K562 (cell line): ENCODE data around the gene SIK3. TPM values are rescaled to one million over a fixed set of nuclear protein-coding genes. Genes with fewer than 3 reads are reported as not detected.

Experiments used
- CEBPB ChIP-seq: fragments of 450-650 bp; IDR thresholded peaks from 2 replicates; pipeline ENCODE4 v1.6.1; 2016; ENCODE audit warnings: missing genetic modification characterization, missing compliant biosample characterization
- EHMT2 ChIP-seq: fragments of 450-650 bp; IDR thresholded peaks from 2 replicates; pipeline ENCODE4 v1.6.1; 2018; ENCODE audit warnings: antibody characterized with exemption
- HDAC3 ChIP-seq: fragments of 450-650 bp; IDR thresholded peaks from 2 replicates; pipeline ENCODE4 v1.6.1; 2018; ENCODE audit warnings: borderline replicate concordance, mild to moderate bottlenecking, moderate library complexity; ENCODE audit not compliant: partially characterized antibody
- HMG20B ChIP-seq: fragments of 250-450 bp; sonication (Bioruptor Pico); IDR thresholded peaks from 2 replicates; pipeline ENCODE4 v1.5.0; 2021; ENCODE audit warnings: mild to moderate bottlenecking
- KDM4B ChIP-seq, 2 experiments: fragments of 450-650 bp in 1 of 2; sonication (generic) in 1 of 2; IDR thresholded peaks; 2 replicates each; pipeline ENCODE4 v1.6.1; 2016 to 2017; ENCODE audit warnings: borderline replicate concordance in 2 of 2, antibody characterized with exemption in 1 of 2, low read depth in 1 of 2, mild to moderate bottlenecking in 1 of 2
- LARP7 ChIP-seq: fragments of 450-650 bp; IDR thresholded peaks from 2 replicates; pipeline ENCODE4 v1.6.1; 2016
- MEIS2 ChIP-seq: fragments of 450-650 bp; IDR thresholded peaks from 2 replicates; pipeline ENCODE4 v1.6.1; 2014; ENCODE audit warnings: mild to moderate bottlenecking; ENCODE audit not compliant: partially characterized antibody
- NFATC3 ChIP-seq: fragments of 450-650 bp; IDR thresholded peaks from 2 replicates; pipeline ENCODE4 v1.6.1; 2017; ENCODE audit warnings: mild to moderate bottlenecking
- NFRKB ChIP-seq: fragments of 450-650 bp; IDR thresholded peaks from 2 replicates; pipeline ENCODE4 v1.6.1; 2016; ENCODE audit warnings: low read depth
- PATZ1 ChIP-seq: fragments of 250-450 bp; sonication (Bioruptor Pico); IDR thresholded peaks from 2 replicates; pipeline ENCODE4 v1.5.0; 2020; ENCODE audit warnings: mild to moderate bottlenecking, borderline replicate concordance
- POLR2A ChIP-seq: fragments of 450-650 bp; conservative IDR thresholded peaks from 2 replicates; pipeline ENCODE4 v1.6.1; 2016
- SP1 ChIP-seq: sonication (generic); formaldehyde crosslinking; IDR thresholded peaks from 2 replicates; pipeline ENCODE4 v1.8.1; 2022; ENCODE audit warnings: mild to moderate bottlenecking, missing genetic modification reagents
- TAF1 ChIP-seq: IDR thresholded peaks from 2 replicates; pipeline ENCODE4 v1.6.1; 2011; ENCODE audit warnings: mild to moderate bottlenecking, low read length, moderate library complexity; ENCODE audit not compliant: insufficient read depth, control insufficient read depth, severe bottlenecking; ENCODE audit errors: extremely low read depth
- THRA ChIP-seq: fragments of 450-650 bp; IDR thresholded peaks from 2 replicates; pipeline ENCODE4 v1.6.1; 2017; ENCODE audit warnings: mild to moderate bottlenecking, moderate library complexity
- TSC22D4 ChIP-seq: fragments of 450-650 bp; IDR thresholded peaks from 2 replicates; pipeline ENCODE4 v1.6.1; 2016; ENCODE audit warnings: missing genetic modification characterization, missing biosample characterization, control low read depth
- U2AF1 ChIP-seq: fragments of 200-400 bp; formaldehyde crosslinking; optimal IDR thresholded peaks from 2 replicates; pipeline ENCODE3; 2017; ENCODE audit warnings: mild to moderate bottlenecking, low read depth, low read length, moderate library complexity
- YBX1 ChIP-seq: fragments of 450-650 bp; IDR thresholded peaks from 2 replicates; pipeline ENCODE4 v1.7.1; 2016; ENCODE audit warnings: mild to moderate bottlenecking
- ZBTB2 ChIP-seq: fragments of 450-650 bp; IDR thresholded peaks from 2 replicates; pipeline ENCODE4 v1.6.1; 2016; ENCODE audit warnings: antibody characterized with exemption
- ZNF324 ChIP-seq: fragments of 250-450 bp; sonication (Bioruptor Pico); IDR thresholded peaks from 2 replicates; pipeline ENCODE4 v1.4.0; 2020; ENCODE audit warnings: mild to moderate bottlenecking
- ZNF354B ChIP-seq: fragments of 250-450 bp; sonication (Bioruptor Pico); IDR thresholded peaks from 2 replicates; pipeline ENCODE4 v1.4.0; 2020
- ZNF717 ChIP-seq: fragments of 250-450 bp; sonication (Bioruptor Pico); IDR thresholded peaks from 2 replicates; pipeline ENCODE4 v1.5.0; 2021
- ZNF76 ChIP-seq: fragments of 250-450 bp; sonication (Bioruptor Pico); IDR thresholded peaks from 2 replicates; pipeline ENCODE4 v1.4.0; 2020; ENCODE audit warnings: mild to moderate bottlenecking, moderate library complexity, borderline replicate concordance
- polyA plus RNA-seq, 8 experiments: library from polyadenylated mRNA; depleted of rRNA in 4 of 8; stranded (reverse) in 5 of 8; unstranded in 3 of 8; fragments of >200 nt; fragmentation: Nextera tagmentation in 2 of 8; fragmentation: Illumina TruSeq in 1 of 8; extraction: Ambion mirVana in 2 of 8; extraction: Trizol in 1 of 8; gene quantifications; 2 replicates each; pipeline versions ENCODE4 v1.2.1 to v1.2.3, GENCODE V29; 2011 to 2014; ENCODE audit warnings: inconsistent platforms in 1 of 8, missing spikeins in 1 of 8
- total RNA-seq, 7 experiments: library from RNA; depleted of rRNA in 6 of 7; stranded (reverse); fragments of >200 nt in 6 of 7; fragmentation: Illumina TruSeq in 2 of 7; extraction: Trizol in 2 of 7; gene quantifications; 2 replicates each; pipeline versions ENCODE4 v1.2.1 to v1.2.3, GENCODE V29; 2011 to 2021; ENCODE audit warnings: low replicate concordance in 1 of 7

SIK3 gene
- total and polyA plus RNA-seq, 9 of the 15 experiments (the other 6 are each of a cell fraction or from before 2014, with no cell fraction given): 1.6 to 21.6 (median 8.0) TPM

GRCh38 chr11:117143871-117144476 is 45.7 kb upstream of the SIK3 start, which contains the start of gene PAFAH1B2 (continued):
- TF ChIP-seq THRA: no peak
- no peak for TF ChIP-seq YBX1
- TF ChIP-seq MEIS2: peak; percentile 89
- no peak for TF ChIP-seq HMG20B (CRISPR knock-in tag)
- no peak for TF ChIP-seq LARP7
- peak in 1 of 2 experiments; percentile 85; a peak in 1 of 4 replicates for TF ChIP-seq KDM4B (IDR thresholded peaks at IDR 0.05; ENCODE audit: borderline replicate concordance in 2 of 2, low read depth in 1 of 2)
- peak; percentile 84; the same call in 1 of the 2 replicates for TF ChIP-seq ZBTB2
- TF ChIP-seq CEBPB (tag): no peak
- TF ChIP-seq U2AF1: no peak
- TF ChIP-seq TAF1: peak; percentile 82
- TF ChIP-seq HDAC3: no peak
- no peak for TF ChIP-seq EHMT2
- TF ChIP-seq SP1 (CRISPR knock-in tag): peak; percentile 73
- TF ChIP-seq TSC22D4 (tag): no peak
- no peak for TF ChIP-seq ZNF324
- no peak for TF ChIP-seq ZNF717 (CRISPR knock-in tag)
- 0 out of 2 replicates have a peak, but pooled peaks have one; percentile 9 for TF ChIP-seq ZNF76
- no peak for TF ChIP-seq PATZ1 (CRISPR knock-in tag)
- TF ChIP-seq NFATC3: no peak
- TF ChIP-seq ZNF354B: no peak
- peak; percentile 82 for TF ChIP-seq NFRKB
- peak; percentile 95 for TF ChIP-seq POLR2A
